NCI-H2171 treated with DMSO at 0.1 percent for 48 hours (cell line): ENCODE data around the gene ACER1.
"Not testable (repeated sequence)": the region's sequence is repeated elsewhere in the genome, so short reads cannot be mapped to it uniquely, and the experiment has no call there.

Experiments
- DNase-seq: peaks from one replicate; lab custom pipeline; 2025; lab: John Stamatoyannopoulos, UW

Gene ACER1

DNA sequence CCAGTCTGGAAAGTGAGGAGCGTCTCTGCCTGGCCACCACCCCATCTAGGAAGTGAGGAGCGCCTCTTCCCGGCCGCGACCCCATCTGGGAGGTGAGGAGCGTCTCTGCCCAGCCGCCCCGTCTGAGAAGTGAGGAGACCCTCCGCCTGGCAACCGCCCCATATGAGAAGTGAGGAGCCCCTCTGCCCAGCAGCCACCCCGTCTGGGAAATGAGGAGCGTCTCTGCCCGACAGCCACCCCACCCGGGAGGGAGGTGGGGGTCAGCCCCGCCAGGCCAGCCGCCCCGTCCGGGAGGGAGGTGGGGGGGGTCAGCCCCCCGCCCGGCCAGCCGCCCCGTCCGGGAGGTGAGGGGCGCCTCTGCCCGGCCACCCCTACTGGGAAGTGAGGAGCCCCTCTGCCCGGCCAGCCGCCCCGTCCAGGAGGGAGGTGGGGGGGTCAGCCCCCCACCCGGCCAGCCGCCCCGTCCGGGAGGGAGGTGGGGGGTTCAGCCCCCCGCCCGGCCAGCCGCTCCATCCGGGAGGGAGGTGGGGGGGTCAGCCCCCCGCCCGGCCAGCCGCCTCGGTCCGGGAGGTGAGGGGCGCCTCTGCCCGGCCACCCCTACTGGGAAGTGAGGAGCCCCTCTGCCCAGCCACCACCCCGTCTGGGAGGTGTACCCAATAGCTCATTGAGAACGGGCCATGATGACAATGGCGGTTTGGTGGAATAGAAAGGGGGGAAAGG, 22.1 kb upstream of the ACER1 start:
- DNase-seq: not testable (repeated sequence)

DNA sequence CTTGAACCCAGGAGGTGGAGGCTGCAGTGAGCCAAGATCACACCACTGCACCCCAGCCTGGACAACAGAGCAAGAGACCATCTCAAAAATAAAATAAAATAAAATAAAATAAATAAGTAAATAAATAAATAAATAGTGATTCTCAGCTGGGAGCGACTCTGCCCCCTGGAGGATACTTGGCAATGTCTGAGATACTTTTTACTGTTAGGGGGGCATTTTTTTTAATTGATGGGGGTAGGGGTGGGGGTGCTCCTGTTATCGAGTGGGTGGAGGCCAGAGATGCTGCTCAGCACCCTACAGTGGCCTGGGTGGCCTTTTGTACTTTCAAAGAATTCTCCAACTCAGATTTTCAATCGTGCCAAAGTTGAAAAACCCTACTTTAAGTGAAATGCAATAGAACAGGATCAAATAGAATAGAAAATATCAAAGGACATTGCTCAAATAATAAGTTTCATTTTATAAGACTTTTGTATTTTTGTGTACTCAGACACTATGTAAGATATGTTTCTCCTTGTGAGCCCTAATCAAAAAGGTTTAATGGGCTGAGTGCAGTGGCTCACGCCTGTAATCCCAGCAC, 20.8 kb upstream of the ACER1 start:
- DNase-seq: no peak

DNA sequence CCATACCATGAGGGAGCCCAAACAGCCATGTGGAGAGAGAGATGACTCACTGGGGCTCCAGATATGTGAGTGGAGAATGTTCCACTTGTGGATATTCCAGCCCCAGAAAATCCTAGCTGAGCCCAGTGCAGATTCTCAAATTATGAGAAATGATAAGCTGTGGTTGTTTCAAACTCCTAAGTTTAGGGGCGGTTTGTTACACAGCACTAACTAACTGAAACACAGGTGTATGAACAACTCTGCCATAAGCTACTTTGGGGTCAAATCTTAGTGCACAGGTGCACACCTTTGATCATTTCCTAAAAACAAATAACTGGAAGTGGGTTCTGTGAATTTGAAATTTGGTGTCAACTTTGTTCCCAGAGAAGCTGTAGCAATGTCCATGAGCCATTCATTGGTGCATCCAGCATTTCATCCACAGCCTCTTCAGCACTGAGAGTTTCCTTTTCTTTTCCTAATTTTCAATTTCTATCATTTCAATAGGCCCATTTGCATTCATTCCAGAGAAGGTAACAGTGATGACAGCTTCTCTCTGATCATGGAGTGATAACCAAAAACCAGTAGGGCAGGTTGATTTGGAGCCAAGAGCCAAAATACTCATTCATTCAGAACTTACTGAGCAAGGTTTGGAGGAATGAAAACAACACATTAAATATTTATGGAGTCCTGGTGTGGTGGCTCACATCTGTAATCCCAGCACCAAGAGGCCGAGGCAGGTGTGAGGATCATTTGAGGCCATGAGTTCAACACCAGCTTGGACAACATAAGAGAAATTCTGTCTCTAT, 19.2 kb upstream of the ACER1 start:
- no peak for DNase-seq

DNA sequence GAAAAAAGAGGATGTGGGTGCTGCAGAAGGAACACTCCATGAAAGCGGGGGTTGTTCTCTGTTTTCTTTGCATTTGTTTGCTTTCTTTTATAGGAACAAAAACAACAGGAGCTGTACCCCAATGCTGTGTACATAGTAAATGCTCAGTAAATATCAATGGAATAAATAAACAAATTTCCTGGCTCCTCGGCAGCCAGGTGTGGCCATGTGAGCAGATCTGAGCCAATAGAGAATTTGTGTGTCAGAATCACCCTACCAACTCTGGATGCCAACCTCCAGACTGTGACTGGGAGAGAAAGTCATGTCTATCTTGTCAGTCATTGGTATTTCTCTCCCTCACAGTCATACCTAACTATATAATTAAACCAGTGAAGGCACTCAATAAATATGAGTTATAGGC, 17.3 kb upstream of the ACER1 start:
- no peak for DNase-seq

DNA sequence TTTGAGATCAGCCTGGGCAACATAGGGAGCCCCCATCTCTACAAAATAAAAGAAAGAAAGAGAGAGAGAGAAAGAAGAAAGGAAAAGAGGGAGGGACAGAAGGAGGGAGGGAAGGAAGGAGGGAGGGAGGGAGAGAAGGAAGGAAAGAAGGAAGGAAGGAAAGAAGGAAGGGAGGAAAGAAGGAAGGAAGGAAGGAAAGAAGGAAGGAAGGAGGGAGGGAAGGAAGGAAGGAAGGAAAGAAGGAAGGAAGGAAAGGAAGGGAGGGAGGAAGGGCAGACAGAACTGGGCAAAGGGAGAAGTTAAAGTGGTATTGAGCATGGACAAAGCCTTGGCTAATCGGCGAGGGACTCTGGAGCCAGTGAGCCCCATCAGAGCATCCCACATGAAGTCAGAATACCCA, 15.9 kb upstream of the ACER1 start:
- DNase-seq: not testable (repeated sequence)

DNA sequence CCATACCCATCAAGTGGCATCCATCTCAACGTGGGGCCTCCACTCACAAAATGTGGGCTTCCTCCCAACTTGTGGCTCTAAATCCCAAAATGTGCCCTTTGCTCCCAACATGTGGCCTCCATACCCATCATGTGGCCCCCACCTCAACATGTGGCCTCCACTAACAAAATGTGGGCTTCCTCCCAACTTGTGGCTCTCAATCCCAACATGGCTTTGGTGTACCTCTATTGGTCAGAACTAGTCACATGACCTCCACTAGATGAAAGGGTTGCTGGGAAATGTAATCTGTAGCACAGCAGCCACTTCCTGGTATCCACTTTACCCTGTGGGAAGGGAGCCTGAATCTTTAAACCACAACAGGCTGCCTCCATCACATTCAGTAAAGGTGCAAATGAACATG, 10.1 kb upstream of the ACER1 start:
- no peak for DNase-seq

DNA sequence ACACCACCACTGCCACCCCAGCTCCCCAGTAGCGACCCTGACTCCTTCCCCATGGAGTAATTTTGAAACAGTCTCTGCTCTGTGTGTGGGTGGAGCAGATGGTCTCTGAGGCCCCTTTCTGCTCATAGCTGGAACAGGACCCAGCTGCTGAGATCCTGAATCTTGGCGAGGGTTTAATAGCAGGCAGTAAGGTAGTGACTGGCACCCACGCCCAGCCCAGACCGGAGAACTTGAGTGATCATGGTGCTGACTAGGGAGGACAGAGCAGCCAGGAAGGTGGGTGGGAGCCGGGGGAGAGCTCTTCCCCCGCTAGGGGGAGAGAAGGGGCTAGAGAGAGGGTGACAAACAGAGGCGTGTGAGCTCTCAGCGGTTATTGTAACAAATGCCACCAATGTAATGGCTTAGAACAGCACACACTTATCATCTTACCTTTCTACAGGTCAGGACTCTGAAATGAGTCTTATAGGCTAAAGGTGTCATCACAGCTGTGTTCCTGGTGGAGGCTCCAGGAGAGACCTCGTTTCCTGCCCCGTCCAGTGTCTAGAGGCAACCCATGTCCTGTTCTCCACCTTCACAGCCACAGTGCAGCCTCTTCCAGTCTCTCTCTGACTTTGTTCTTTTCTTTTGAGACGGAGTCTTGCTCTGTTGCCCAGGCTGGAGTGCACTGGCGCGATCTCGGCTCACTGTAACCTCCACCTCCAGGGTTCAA, 7.2 kb upstream of the ACER1 start:
- DNase-seq: peak; percentile 37

DNA sequence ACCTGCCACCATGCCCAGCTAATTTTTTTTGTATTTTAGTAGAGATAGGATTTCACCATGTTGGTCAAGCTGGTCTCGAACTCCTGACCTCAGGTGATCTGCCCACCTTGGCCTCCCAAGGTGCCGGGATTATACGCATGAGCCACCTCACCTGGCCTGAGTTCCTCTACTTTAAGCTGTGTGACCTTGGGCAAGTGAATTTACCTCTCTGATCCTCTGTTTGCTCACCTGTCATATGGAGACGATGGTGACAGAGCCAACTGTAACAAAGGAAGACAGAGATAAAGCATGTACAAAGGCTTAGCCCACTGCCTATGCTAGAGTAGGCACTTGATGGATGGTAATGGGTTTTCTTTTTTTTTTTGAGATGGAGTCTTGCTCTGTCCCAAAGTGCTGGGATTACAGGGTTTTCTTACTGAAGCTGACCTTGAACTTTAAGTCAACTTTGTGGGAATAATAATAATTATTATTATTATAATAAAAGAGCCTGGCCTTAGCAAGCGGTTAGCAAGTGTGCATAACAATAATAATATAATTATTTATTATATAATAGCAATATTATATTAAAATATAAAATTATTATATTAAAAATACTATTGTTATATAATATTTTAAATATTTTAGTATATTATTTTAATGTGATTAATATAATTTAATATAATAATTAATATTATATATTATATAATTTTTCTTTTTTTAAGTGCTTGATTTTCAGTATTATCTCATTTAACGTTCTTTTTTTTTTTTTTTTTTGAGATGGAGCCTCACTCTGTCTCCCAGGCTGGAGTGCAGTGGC, 1.3 kb upstream of the ACER1 start:
- DNase-seq: no peak

DNA sequence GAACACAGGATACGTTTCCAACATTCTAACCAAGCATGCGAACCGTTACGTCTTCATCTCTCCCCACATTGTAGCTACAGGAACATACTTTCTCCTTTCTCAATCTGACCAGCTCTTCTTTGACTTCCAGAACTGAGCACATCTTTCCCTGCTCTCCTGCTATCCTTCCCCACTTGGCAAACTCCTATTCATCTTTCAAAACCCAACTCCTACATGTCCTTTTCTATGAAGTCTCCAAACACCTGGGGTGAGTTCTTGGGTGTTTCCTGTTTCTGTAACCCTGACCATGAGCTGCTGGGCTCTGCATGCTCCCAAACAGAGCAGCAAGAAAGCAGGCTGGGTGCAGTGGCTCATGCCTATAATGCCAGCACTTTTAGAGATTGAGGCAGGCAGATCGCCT, 6.6 kb downstream of the ACER1 start:
- DNase-seq: no peak

DNA sequence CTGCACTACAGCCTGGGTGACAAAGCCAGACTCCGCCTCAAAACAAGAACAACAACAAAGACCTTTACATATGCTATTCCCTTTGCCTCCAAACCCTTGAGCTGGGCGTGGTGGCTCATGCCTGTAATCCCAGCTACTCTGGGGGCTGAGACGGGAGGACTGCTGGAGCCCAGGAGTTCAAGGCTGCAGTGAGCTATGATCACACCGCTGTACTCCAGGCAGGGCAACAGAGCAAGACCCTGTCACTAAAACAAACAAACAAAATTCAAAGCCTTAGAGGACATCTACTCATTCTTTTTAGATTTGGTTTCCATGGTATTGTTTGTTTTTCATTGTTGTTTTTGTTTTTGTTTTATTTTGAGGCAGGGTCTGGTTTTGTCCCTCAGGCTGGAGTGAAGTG, 7.8 kb downstream of the ACER1 start:
- no peak for DNase-seq

DNA sequence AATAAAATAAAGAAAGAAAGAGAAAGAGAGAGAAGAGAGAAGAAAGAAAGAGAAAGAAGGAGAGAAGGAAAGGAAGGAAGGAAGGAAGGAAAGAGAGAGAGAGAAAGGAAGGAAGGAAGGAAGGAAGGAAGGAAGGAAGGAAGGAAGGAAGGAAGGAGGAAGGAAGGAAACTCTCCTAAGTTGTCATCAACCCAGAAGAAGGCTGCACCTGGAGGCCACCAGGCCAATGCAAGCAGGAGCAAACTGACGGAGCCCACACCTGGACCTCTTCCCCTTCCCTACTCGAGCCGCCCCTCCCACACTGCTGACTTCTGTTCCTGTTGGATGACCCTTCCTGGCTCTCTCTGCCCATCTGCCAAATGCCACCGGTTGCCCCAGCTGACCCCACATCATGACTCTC, 8.7 kb downstream of the ACER1 start:
- no peak for DNase-seq

DNA sequence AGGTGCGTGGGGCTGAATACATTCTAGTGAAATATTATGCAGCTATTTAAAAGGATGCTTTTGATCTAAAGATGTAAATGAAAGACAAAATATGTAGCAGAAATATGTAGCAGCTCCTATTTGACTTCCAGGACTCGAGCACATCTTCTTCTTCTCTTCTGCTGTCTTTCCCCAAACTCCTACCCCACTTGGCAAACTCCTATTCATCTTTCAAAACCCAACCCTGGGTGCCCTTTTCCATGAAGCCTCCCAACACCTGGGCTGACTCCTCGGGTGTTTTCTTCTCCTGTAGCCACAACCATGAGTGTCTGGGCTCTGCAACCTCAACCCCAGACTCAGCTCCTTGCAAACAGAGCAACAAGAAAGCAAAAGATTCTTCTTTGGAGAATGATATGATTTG, 11.1 kb downstream of the ACER1 start:
- DNase-seq: no peak

DNA sequence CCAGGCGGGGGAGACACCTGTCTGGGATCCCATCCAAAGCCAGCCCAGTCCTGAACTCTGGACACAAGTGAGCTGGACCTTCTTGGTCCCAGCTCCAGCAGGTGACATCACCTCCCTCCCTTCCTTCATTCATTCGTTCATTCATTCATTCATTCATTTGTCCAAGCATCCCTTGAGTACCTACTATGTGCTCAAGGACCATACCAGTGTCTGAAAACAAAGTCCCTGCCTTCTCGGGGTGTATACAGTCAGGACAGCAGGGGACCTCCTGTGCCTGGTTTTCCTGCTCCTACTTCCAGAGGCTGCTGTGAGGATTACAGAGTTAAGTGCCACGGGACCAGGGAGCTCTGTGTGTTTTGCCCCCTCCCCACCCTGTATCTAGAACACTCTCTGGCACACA, 14.0 kb downstream of the ACER1 start:
- no peak for DNase-seq

DNA sequence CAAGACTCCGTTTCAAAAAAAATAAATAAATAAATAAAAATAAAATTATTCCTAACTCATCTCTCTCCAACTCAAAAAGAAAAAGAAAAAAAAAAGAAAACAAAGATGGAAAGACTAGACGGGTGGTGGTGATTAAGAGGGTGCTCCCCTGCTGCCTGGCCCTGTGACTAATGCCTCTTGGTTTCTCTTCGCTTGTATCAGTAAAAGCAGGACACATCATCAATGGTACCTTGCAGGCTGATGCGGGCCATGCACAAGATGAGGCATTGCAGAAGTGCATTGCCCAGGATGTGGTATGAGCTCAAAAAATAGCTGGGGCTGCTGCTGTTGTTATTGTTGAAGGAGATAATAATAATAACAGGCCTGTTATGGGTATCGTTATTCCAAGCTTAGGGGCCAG, 14.6 kb downstream of the ACER1 start:
- no peak for DNase-seq

DNA sequence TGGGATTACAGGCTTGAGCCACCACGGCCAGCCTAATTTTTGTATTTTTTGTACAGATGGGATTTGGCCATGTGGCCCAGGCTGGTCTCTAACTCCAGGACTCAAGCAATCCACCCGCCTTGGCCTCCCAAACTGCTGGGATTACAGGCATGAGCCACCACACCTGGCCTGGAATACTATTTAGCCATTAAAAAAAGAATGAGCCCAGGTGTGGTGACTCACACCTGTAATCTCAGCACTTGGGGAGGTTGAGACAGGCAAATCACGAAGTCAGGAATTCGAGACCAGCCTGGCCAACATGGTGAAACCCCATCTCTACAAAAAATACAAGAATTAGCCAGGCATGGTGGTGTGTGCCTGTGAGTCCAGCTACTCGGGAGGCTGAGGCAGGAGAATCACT, 17.8 kb downstream of the ACER1 start:
- not testable (repeated sequence) for DNase-seq

DNA sequence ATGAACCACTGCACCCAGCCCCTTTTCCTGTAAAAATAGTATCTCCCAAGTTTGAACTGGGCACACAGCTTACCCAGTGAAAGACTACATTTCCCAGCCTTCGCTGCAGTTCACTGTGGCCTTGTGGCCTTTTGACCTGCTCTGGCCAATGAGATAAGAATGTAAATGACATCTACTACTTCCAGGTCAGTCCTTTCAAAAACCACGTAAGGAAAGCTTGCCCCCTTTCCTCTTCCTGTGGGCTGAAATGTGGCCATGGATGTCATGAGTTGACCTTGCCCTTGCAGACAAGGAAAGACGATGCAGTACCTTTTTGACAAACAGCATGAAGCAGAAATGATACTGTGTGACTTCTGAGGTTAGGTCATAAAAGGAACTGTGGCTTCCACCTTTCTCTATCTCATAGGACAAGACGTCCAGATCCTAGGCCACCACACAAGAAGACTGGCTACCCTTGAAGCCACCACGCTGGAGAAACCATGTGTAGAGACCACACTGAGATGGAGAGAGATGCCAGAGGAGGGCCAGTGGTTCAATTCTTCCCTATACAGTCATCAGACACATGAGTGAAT, 19.9 kb downstream of the ACER1 start:
- no peak for DNase-seq

DNA sequence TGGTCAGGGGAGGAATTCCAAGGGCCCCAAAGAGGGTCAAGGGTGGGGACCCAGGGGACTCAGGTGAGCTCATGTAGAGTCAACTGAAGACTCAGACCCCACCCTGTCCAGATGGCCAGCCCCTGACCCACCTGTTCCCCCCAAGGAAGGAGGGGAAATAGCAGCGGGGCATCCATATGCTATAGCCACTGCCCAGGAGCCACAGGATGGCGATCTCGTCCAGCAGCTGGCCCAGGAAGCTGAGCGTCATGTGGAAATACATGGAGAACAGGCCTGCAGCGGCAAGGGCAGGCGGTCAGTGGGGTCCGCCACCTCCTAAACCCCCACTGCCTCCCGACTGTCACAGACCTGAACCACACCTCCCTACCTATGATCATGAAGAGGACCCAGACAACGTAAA, 21.4 kb downstream of the ACER1 start:
- DNase-seq: no peak

DNA sequence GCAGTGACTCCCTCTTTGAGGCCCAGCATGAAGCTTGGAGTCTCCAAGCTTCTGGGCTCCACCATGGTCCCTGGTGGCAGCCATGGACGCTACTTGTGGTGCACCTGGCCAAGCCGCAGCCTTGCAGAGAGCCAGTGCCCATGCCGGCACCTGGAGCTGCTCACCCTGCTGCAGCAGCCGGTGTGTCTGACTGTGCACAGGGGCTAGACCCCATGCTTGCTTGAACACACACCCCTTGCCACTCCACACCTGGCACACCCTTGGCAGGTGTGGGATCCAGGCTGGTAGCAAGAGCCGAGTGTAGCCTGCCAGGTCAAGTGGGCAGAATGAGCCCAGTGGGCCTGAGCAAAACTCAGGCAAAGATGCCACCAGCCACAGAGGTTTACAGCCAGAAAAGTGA, 35.0 kb downstream of the ACER1 start:
- no peak for DNase-seq

DNA sequence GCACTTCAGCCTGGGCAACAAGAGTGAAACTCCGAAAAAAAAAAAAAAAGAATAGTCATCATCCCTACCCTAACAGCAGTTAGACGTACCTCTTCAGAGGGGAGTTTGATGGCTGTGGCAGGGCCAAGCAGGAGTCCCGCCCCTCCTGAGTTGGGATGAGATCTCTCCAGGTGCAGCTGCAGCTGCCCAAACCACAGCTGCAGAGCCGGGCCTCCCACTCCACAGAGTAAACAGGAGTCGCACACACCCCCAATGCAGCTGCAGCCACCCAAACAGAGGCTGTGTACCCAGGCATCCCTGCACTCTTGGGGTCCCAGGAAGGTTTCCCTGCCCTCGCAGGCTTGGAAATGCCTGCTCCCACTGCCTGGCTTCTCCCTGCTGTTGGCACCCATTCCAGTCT, 36.2 kb downstream of the ACER1 start:
- DNase-seq: no peak

DNA sequence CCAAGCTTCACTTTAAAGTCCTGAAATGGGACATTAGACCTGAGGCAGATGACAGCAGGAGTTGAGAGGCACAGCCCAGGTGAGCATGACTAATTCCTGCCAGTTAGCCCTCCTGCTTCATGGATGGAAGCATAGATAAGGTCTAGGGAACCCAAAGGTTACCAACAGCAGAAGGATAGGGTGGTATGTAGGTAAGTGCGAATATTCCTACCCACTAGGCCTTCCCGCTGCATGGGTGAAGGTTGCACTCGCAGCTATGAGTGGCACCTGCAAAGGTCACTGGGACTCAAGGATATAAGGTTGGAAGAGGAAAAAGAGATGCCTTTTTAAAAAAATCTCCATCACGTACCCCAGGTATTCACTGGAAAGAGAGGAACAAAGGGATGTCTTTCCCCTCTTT, 41.4 kb downstream of the ACER1 start:
- no peak for DNase-seq

DNA sequence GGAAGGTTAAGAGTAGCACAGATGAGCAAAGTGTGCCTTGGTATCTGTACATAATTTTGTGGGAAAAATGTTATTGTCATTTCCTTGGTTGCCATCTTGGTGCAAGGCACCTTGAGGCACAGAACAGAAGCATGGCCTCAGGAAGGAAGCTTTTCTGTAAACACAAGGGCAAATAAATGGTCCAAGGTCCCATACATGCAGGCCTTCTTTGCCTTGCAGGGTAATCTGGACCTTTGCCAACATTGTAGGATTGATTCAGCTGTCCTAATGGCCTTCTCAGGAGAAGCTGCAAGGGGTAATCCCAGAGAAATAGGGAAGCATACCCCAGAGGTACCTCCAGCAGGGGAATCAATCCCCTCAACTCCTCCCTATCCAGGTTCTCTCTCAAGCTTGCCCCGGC, 44.7 kb downstream of the ACER1 start:
- no peak for DNase-seq
